NCI-H187 treated with DMSO at 0.1 percent for 48 hours (cell line): ENCODE data around the gene CLEC17A.
"Not testable (repeated sequence)": the region's sequence is repeated elsewhere in the genome, so short reads cannot be mapped to it uniquely, and the experiment has no call there.

Source experiments
- DNase-seq: peaks from one replicate; lab custom pipeline; 2025; lab: John Stamatoyannopoulos, UW

CLEC17A gene

GRCh38 chr19:14582894-14583340, at the start of gene CLEC17A:
TSS of gene CLEC17A (plus strand) at chr19:14583084. CDS start at chr19:14583161, 77 bp downstream.
- no peak for DNase-seq

GRCh38 chr19:14533450-14533849, 49.4 kb upstream of the CLEC17A start:
- no peak for DNase-seq

GRCh38 chr19:14536926-14537692, 45.8 kb upstream of the CLEC17A start:
- DNase-seq, result no peak

GRCh38 chr19:14540741-14541525, 42.0 kb upstream of the CLEC17A start:
- no peak for DNase-seq

- not testable (repeated sequence) for DNase-seq
Observed at GRCh38 chr19:14541979-14542378, 40.9 kb upstream of the CLEC17A start.

- no peak for DNase-seq
Observed at GRCh38 chr19:14542711-14543328, 40.1 kb upstream of the CLEC17A start.

- no peak for DNase-seq
Observed at GRCh38 chr19:14544047-14544446, 38.8 kb upstream of the CLEC17A start.

GRCh38 chr19:14544977-14545715, 37.7 kb upstream of the CLEC17A start:
- peak; percentile 35 for DNase-seq

- no peak for DNase-seq
Observed at GRCh38 chr19:14545716-14546082, 37.2 kb upstream of the CLEC17A start.

- DNase-seq, result no peak
Observed at GRCh38 chr19:14550201-14550754, 32.6 kb upstream of the CLEC17A start.

- DNase-seq, result not testable (repeated sequence)
Observed at GRCh38 chr19:14551134-14552005, 31.5 kb upstream of the CLEC17A start.

- not testable (repeated sequence) for DNase-seq
Observed at GRCh38 chr19:14552006-14552360, 30.9 kb upstream of the CLEC17A start.

GRCh38 chr19:14553042-14553938, 29.6 kb upstream of the CLEC17A start:
- DNase-seq, result no peak

GRCh38 chr19:14553939-14554243, 29.0 kb upstream of the CLEC17A start:
- no peak for DNase-seq

- DNase-seq, result peak; percentile 33
Observed at GRCh38 chr19:14554382-14554812, 28.5 kb upstream of the CLEC17A start.

- DNase-seq, result no peak
Observed at GRCh38 chr19:14555918-14556661, 26.8 kb upstream of the CLEC17A start.

GRCh38 chr19:14556662-14557188, 26.2 kb upstream of the CLEC17A start:
- DNase-seq, result no peak

- DNase-seq, result no peak
Observed at GRCh38 chr19:14558370-14559066, 24.4 kb upstream of the CLEC17A start.
